ENCODE results near the gene KIAA2012.

DNA sequence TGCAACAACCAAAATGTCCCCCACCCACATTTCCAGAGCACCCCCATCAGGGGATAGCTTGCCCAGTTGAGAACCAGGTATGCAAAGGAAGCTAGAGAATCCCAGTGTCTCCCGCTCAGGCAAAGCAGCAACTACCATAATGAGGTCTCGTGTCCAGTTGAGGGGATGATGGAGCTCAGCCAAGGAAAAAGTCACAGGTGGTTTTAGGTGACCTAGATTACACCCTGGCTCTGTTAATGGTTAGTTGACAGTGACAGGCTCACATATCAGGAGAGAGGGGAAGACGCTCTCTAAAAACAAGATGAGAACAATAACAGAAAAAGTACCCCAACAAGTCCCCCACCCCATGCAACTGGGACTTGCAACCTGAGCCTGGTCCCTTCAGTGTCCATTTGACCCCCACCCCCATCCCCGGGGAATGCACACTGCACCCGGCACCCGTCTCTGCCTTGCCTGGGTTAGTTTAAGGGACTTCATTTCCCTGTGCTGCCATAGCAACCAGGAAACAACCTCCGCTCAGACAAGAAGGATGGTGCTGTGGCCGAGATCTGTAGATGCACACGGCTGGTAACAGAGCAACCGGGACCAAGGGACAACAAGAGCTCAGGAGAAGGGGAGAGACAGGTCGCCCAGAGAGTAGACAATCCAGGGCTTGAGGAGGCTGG lies at the start of gene KIAA2012:
- no peak for TF ChIP-seq POLR2A (IDR thresholded peaks at IDR 0.05; ENCODE audit: low read depth, low read length)
- TF ChIP-seq POLR2AphosphoS5 (IDR thresholded peaks at IDR 0.05; ENCODE audit: low read depth, low read length): no peak
- TF ChIP-seq TAF1 (IDR thresholded peaks at IDR 0.05; ENCODE audit: borderline replicate concordance, low read depth, low read length): no peak

All from GM12892 (cell line).